ENCODE results near the gene EIF4B. TPM values are rescaled to one million over a fixed set of nuclear protein-coding genes. Genes with fewer than 3 reads are reported as not detected.

Gene EIF4B
- total RNA-seq, 2 donors from 2014 or later = 596 to 655 TPM

DNA sequence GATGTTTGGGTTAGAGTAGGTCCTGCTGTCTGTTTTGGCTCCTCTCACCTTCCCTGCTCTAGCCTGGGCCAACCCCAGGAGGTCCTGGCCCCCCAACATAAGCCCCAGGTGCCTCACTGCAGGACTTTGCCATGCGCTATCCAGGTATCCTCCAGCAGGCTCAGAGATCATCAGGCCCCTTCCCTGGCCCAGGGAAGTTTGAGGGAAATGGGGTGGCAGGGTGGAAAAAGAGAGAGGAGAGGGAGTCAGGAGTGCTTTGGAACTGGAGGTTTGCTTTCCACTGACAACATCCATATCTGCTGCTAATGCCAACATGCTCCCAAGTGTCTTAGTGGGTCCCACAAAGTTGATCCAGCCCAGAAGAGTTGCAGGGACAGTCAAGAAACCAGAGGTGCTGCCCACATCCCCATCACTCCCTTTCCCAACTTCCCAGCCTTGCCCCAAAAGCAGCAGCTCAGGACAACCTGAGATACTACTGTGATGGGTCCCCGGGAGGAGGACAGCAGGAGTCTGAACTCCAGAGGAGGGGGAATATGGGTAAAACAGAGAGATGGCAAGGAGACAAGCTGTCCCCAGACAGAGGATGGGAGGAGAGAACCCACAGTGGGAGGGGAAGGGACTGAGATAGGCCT is 44.3 kb downstream of the EIF4B start:
- DNase-seq = peak; percentile 63
- peak overlapping the region; percentile 51 for H3K9ac ChIP-seq (ENCODE audit: extremely low read depth, low read length, poor library complexity, severe bottlenecking)
- TF ChIP-seq, protein P1, sequence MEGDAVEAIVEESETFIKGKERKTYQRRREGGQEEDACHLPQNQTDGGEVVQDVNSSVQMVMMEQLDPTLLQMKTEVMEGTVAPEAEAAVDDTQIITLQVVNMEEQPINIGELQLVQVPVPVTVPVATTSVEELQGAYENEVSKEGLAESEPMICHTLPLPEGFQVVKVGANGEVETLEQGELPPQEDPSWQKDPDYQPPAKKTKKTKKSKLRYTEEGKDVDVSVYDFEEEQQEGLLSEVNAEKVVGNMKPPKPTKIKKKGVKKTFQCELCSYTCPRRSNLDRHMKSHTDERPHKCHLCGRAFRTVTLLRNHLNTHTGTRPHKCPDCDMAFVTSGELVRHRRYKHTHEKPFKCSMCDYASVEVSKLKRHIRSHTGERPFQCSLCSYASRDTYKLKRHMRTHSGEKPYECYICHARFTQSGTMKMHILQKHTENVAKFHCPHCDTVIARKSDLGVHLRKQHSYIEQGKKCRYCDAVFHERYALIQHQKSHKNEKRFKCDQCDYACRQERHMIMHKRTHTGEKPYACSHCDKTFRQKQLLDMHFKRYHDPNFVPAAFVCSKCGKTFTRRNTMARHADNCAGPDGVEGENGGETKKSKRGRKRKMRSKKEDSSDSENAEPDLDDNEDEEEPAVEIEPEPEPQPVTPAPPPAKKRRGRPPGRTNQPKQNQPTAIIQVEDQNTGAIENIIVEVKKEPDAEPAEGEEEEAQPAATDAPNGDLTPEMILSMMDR (conservative IDR thresholded peaks at IDR 0.05) = no peak
- H3K36me3 ChIP-seq (ENCODE audit: control insufficient read depth, insufficient read depth, low read length) = peaks cover 16% of the 10 kb centered on the region
- no peaks in the 10 kb centered on the region for H3K27me3 ChIP-seq (ENCODE audit: control insufficient read depth, insufficient read depth, low read length, poor library complexity, severe bottlenecking)
- peak overlapping the region; percentile 80 for H3K4me3 ChIP-seq (ENCODE audit: low read length)
- peaks cover 32% of the 10 kb centered on the region for H3K4me1 ChIP-seq (ENCODE audit: control insufficient read depth, insufficient read depth, low read length)
- H3K27ac ChIP-seq (ENCODE audit: low read depth, low read length) = no peak overlapping the region
- Mint-ChIP-seq H3K4me1 (peaks cover 44% of the 10 kb centered on the region), H3K36me3 (ENCODE audit: low read depth) (peaks cover 5% of the 10 kb centered on the region), H3K4me3 (peak overlapping the region; percentile 44), H3K27me3 (ENCODE audit: insufficient read depth) (peaks cover 3% of the 10 kb centered on the region), H3K9me3 (no peaks in the 10 kb centered on the region), H3K27ac (peak overlapping the region; percentile 41)
- H3K9me3 ChIP-seq (ENCODE audit: control insufficient read depth, low read length) = no peaks in the 10 kb centered on the region
- 76 to 79% methylated on average over 2 of the region's 2 CpGs for WGBS, 2 experiments (ENCODE audit: insufficient coverage in 1 of 2, insufficient read length in 1 of 2)

- peak overlapping the region; percentile 17 for H3K4me3 Mint-ChIP-seq
- H3K4me1 ChIP-seq (ENCODE audit: control insufficient read depth, insufficient read depth, low read length) = peaks cover 32% of the 10 kb centered on the region
- H3K27me3 Mint-ChIP-seq (ENCODE audit: insufficient read depth) = peaks cover 2% of the 10 kb centered on the region
- DNase-seq = peak; percentile 67
- H3K27ac Mint-ChIP-seq = no peak overlapping the region
- peak overlapping the region; percentile 80 for H3K4me3 ChIP-seq (ENCODE audit: low read length)
- H3K4me1 Mint-ChIP-seq = peaks cover 44% of the 10 kb centered on the region
- no peaks in the 10 kb centered on the region for H3K9me3 Mint-ChIP-seq
- H3K9me3 ChIP-seq (ENCODE audit: control insufficient read depth, low read length) = no peaks in the 10 kb centered on the region
- WGBS, 2 experiments (ENCODE audit: insufficient coverage in 1 of 2, insufficient read length in 1 of 2) = 66 to 72% methylated on average over 8 to 11 of the region's 11 CpGs
- peak overlapping the region; percentile 51 for H3K9ac ChIP-seq (ENCODE audit: extremely low read depth, low read length, poor library complexity, severe bottlenecking)
- peaks cover 5% of the 10 kb centered on the region for H3K36me3 Mint-ChIP-seq (ENCODE audit: low read depth)
- H3K36me3 ChIP-seq (ENCODE audit: control insufficient read depth, insufficient read depth, low read length) = peaks cover 20% of the 10 kb centered on the region
- no peak overlapping the region for H3K27ac ChIP-seq (ENCODE audit: low read depth, low read length)
- TF ChIP-seq, protein P1 (conservative IDR thresholded peaks at IDR 0.05) = peak; percentile 21
- H3K27me3 ChIP-seq (ENCODE audit: control insufficient read depth, insufficient read depth, low read length, poor library complexity, severe bottlenecking) = no peaks in the 10 kb centered on the region
These were observed 45.0 kb downstream of the EIF4B start for GRCh38 chr12:53051058-53051880.

DNA sequence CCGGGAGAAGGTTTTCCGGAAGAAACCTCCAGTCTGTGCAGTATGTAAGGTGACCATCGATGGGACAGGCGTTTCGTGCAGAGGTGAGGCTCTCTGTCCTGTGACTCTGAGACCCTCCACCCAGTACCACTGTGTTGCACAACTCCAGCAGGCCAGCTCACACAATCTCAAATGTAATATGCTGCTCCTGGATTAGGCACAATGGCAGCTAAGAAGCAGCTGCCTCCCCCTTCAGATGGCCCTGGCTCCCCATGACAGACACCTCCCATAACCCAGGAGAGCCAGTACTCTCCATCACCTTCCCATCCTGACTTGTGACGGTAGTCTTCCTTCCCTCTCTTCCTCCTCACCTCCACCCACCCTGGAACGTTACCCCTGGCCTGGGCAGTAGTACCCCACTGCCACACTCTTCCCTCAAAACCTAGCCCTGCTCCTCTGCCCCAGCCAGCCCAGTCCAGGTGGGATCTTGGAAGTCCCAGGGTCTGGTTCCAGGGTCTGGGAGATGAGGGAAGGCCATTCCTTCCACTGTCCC is 45.7 kb downstream of the EIF4B start:
- peak overlapping the region; percentile 80 for H3K4me3 ChIP-seq (ENCODE audit: low read length)
- TF ChIP-seq, protein P1 (conservative IDR thresholded peaks at IDR 0.05) = no peak

More for the DNA sequence above, 45.7 kb downstream of the EIF4B start:
- no peaks in the 10 kb centered on the region for H3K9me3 ChIP-seq (ENCODE audit: control insufficient read depth, low read length)
- H3K9me3 Mint-ChIP-seq = no peaks in the 10 kb centered on the region
- peaks cover 32% of the 10 kb centered on the region for H3K4me1 ChIP-seq (ENCODE audit: control insufficient read depth, insufficient read depth, low read length)
- peaks cover 44% of the 10 kb centered on the region for H3K4me1 Mint-ChIP-seq
- no peak overlapping the region for H3K9ac ChIP-seq (ENCODE audit: extremely low read depth, low read length, poor library complexity, severe bottlenecking)
- H3K27ac ChIP-seq (ENCODE audit: low read depth, low read length) = no peak overlapping the region
- no peaks in the 10 kb centered on the region for H3K27me3 ChIP-seq (ENCODE audit: control insufficient read depth, insufficient read depth, low read length, poor library complexity, severe bottlenecking)
- no peak overlapping the region for H3K4me3 Mint-ChIP-seq
- no peak overlapping the region for H3K27ac Mint-ChIP-seq
- H3K36me3 ChIP-seq (ENCODE audit: control insufficient read depth, insufficient read depth, low read length) = peaks cover 20% of the 10 kb centered on the region
- peaks cover 5% of the 10 kb centered on the region for H3K36me3 Mint-ChIP-seq (ENCODE audit: low read depth)
- peak; percentile 50 for DNase-seq
- H3K27me3 Mint-ChIP-seq (ENCODE audit: insufficient read depth) = peaks cover 5% of the 10 kb centered on the region
- 96 to 97% methylated on average over 5 to 7 of the region's 7 CpGs for WGBS, 2 experiments (ENCODE audit: insufficient coverage in 1 of 2, insufficient read length in 1 of 2)

Data from endodermal cell (in vitro differentiated cells).